Mesothelial cell of epicardium (in vitro differentiated cells): ENCODE measurements around the gene EMB. TPM values are rescaled to one million over a fixed set of nuclear protein-coding genes. Genes with fewer than 3 reads are reported as not detected.
"Not testable (repeated sequence)": the region's sequence is repeated elsewhere in the genome, so short reads cannot be mapped to it uniquely, and the experiment has no call there.

Experiments
- DNase-seq, 2 experiments: peaks; one replicate each; pipeline ENCODE4 v3.0.0; 2021; ENCODE audit warnings: low spot score in 2 of 2; ENCODE audit not compliant: unreplicated experiment in 2 of 2
- H3K27ac Mint-ChIP-seq: 2 replicates; pipeline ENCODE4 v1.8.0; 2021; ENCODE audit warnings: mixed read lengths
- H3K27me3 Mint-ChIP-seq: 2 replicates; pipeline ENCODE4 v1.8.0; 2021; ENCODE audit warnings: low read depth, mixed read lengths
- H3K36me3 Mint-ChIP-seq: 2 replicates; pipeline ENCODE4 v1.8.0; 2021; ENCODE audit warnings: mixed read lengths
- H3K4me1 Mint-ChIP-seq: 2 replicates; pipeline ENCODE4 v1.8.0; 2021; ENCODE audit warnings: mixed read lengths
- H3K4me3 Mint-ChIP-seq: 2 replicates; pipeline ENCODE4 v1.8.0; 2021; ENCODE audit warnings: mild to moderate bottlenecking, moderate library complexity, mixed read lengths
- H3K9me3 Mint-ChIP-seq: 2 replicates; pipeline ENCODE4 v1.8.0; 2021; ENCODE audit warnings: mixed read lengths
- CTCF ChIP-seq: fragments of 200-600 bp; sonication (generic); IDR thresholded peaks from one replicate; pipeline ENCODE4 v1.5.0; 2021; ENCODE audit warnings: antibody characterized with exemption; ENCODE audit not compliant: unreplicated experiment
- total RNA-seq: library from RNA; stranded (reverse); gene quantifications from 3 replicates; pipeline ENCODE4 v1.2.1, GENCODE V29; 2021

EMB gene
- 15.7 to 18.4 TPM (median 17.7 TPM) in 3 replicates for total RNA-seq

GRCh38 chr5:50440651-50441492 is at the start of gene EMB:
EMB (minus strand) TSS chr5:50441288; CDS start chr5:50441151, 137 bp downstream.
- DNase-seq: peak; percentile 36 to 66
- Mint-ChIP-seq H3K27me3 (peaks cover 4% of the 10 kb centered on the region), H3K27ac (peak within 1 kb of the TSS; percentile 93), H3K9me3 (no peaks in the 10 kb centered on the region), H3K36me3 (no peaks in the 10 kb centered on the region), H3K4me1 (peaks cover 7% of the 10 kb centered on the region), H3K4me3 (peak within 1 kb of the TSS; percentile 84)
- TF ChIP-seq CTCF: no peak

- not testable (repeated sequence) for H3K27me3 Mint-ChIP-seq, H3K4me1 Mint-ChIP-seq, H3K27ac Mint-ChIP-seq, DNase-seq, H3K36me3 Mint-ChIP-seq, H3K4me3 Mint-ChIP-seq
- peaks cover 46% of the 10 kb centered on the region for H3K9me3 Mint-ChIP-seq
Measured at GRCh38 chr5:50489491-50489890, 48.4 kb upstream of the EMB start.

GRCh38 chr5:50478790-50479189 is 37.7 kb upstream of the EMB start:
- not testable (repeated sequence) for H3K27me3 Mint-ChIP-seq, DNase-seq, H3K27ac Mint-ChIP-seq, H3K36me3 Mint-ChIP-seq, H3K4me3 Mint-ChIP-seq, H3K4me1 Mint-ChIP-seq
- peaks cover 30% of the 10 kb centered on the region for H3K9me3 Mint-ChIP-seq

GRCh38 chr5:50476549-50476948 is 35.5 kb upstream of the EMB start:
- Mint-ChIP-seq H3K4me1 (no peaks in the 10 kb centered on the region), H3K27ac (no peak overlapping the region), H3K4me3 (no peak overlapping the region), H3K27me3 (no peaks in the 10 kb centered on the region), H3K9me3 (peaks cover 38% of the 10 kb centered on the region), H3K36me3 (no peaks in the 10 kb centered on the region)
- TF ChIP-seq CTCF: no peak
- no peak for DNase-seq

- not testable (repeated sequence) for H3K27me3 Mint-ChIP-seq, H3K4me3 Mint-ChIP-seq, H3K4me1 Mint-ChIP-seq, H3K27ac Mint-ChIP-seq, DNase-seq, H3K36me3 Mint-ChIP-seq
- H3K9me3 Mint-ChIP-seq: peaks cover 35% of the 10 kb centered on the region
Measured at GRCh38 chr5:50465015-50465414, 23.9 kb upstream of the EMB start.

- no peak for DNase-seq
- no peaks in the 10 kb centered on the region for H3K36me3 Mint-ChIP-seq
- H3K4me1 Mint-ChIP-seq: no peaks in the 10 kb centered on the region
- TF ChIP-seq CTCF: no peak
- H3K4me3 Mint-ChIP-seq: no peak overlapping the region
- peaks cover 34% of the 10 kb centered on the region for H3K9me3 Mint-ChIP-seq
- H3K27me3 Mint-ChIP-seq: no peaks in the 10 kb centered on the region
- no peak overlapping the region for H3K27ac Mint-ChIP-seq
Measured at GRCh38 chr5:50463726-50464125, 22.6 kb upstream of the EMB start.

GRCh38 chr5:50463047-50463446 is 22.0 kb upstream of the EMB start:
- no peak for DNase-seq
- TF ChIP-seq CTCF: no peak
- H3K27me3 Mint-ChIP-seq: no peaks in the 10 kb centered on the region
- peaks cover 29% of the 10 kb centered on the region for H3K9me3 Mint-ChIP-seq
- no peak overlapping the region for H3K4me3 Mint-ChIP-seq
- no peaks in the 10 kb centered on the region for H3K36me3 Mint-ChIP-seq
- no peak overlapping the region for H3K27ac Mint-ChIP-seq
- H3K4me1 Mint-ChIP-seq: no peaks in the 10 kb centered on the region

GRCh38 chr5:50462579-50462978 is 21.5 kb upstream of the EMB start:
- not testable (repeated sequence) for H3K4me3 Mint-ChIP-seq, H3K27ac Mint-ChIP-seq, DNase-seq, H3K27me3 Mint-ChIP-seq, H3K4me1 Mint-ChIP-seq, H3K36me3 Mint-ChIP-seq
- peaks cover 29% of the 10 kb centered on the region for H3K9me3 Mint-ChIP-seq

GRCh38 chr5:50458372-50458771 is 17.3 kb upstream of the EMB start:
- H3K9me3 Mint-ChIP-seq: peaks cover 43% of the 10 kb centered on the region
- not testable (repeated sequence) for H3K4me3 Mint-ChIP-seq, DNase-seq, H3K36me3 Mint-ChIP-seq, H3K27me3 Mint-ChIP-seq, H3K27ac Mint-ChIP-seq, H3K4me1 Mint-ChIP-seq

GRCh38 chr5:50449241-50449640 is 8.2 kb upstream of the EMB start:
- H3K4me3 Mint-ChIP-seq, H3K27ac Mint-ChIP-seq, H3K27me3 Mint-ChIP-seq, H3K4me1 Mint-ChIP-seq, H3K9me3 Mint-ChIP-seq, DNase-seq, H3K36me3 Mint-ChIP-seq: not testable (repeated sequence)
